ENCODE measurements around the gene SNX10.

Gene SNX10

GRCh38 chr7:26326211-26326610 lies 34.5 kb downstream of the SNX10 start:
- TF ChIP-seq CTCF (IDR thresholded peaks at IDR 0.05; ENCODE audit: extremely low read depth, missing control alignments), result no peak
- no peak for DNase-seq (ENCODE audit: low spot score)

DNA sequence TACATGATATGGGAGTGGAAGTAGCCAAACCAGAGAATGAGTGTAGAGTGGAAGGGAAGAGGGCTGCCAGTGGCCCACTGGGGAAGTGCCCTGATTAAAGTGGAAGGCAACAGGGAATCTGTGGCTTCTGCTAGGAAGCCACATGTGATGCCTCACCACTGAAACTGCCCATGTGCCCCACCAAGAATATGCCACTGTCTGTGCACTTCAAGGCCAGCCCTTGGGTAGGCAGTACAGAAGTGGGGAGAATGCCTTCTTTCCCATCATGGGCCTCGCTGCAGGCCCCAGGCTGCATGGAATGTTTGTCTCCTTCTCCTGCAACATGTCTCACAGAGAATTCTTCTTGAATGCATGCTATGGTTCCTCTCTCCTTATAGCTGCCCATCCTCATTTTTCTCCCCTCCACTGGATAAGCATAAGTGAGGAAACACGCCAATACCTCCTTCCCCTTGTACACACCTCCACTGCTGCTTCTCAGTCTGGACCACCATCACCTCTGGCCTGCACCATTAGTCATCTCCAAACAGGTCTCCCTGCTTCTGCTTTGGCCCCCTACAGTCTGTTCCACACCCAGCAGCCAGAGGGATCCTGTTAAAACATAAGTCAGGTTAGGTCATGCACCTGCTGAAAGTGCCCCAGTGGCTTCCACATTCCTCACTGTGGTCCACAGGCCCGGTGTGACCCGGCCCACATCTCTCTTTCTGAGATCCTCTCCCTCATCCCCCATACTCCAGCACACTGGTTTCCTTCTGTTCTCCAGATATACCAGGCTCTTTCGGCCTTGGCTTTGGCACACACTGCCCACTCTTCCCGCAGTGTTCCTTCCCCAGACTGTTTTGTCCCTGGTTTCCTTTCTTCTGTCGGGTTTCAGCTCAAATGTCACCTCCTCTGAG lies 37.1 kb downstream of the SNX10 start:
- no peak for TF ChIP-seq CTCF (IDR thresholded peaks at IDR 0.05; ENCODE audit: extremely low read depth, missing control alignments)
- no peak for DNase-seq (ENCODE audit: low spot score)

GRCh38 chr7:26329520-26330255 lies 38.0 kb downstream of the SNX10 start:
- peak; percentile 29 for DNase-seq (ENCODE audit: low spot score)
- TF ChIP-seq CTCF (IDR thresholded peaks at IDR 0.05; ENCODE audit: extremely low read depth, missing control alignments), result no peak

DNA sequence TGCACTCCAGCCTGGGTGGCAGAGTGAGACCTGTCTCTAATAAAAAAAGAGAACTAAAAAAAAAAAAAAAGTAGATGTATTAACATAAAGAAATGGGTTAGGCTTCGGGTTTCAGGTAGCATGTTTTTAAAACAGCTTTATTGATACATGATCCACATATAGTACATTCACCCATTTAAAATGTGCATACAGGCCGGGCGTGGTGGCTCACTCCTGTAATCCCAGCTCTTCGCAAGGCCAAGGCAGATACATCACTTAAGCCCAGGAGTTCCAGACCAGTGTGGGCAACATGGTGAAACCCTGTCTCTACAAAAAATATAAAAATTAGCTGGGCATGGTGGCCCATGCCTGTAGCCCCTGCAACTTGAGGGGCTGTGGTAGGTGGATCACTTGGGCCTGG lies 39.5 kb downstream of the SNX10 start:
- no peak for TF ChIP-seq CTCF (IDR thresholded peaks at IDR 0.05; ENCODE audit: extremely low read depth, missing control alignments)
- no peak for DNase-seq (ENCODE audit: low spot score)

GRCh38 chr7:26331789-26332188 lies 40.1 kb downstream of the SNX10 start:
- DNase-seq (ENCODE audit: low spot score), result no peak
- no peak for TF ChIP-seq CTCF (IDR thresholded peaks at IDR 0.05; ENCODE audit: extremely low read depth, missing control alignments)

- no peak for DNase-seq (ENCODE audit: low spot score)
- no peak for TF ChIP-seq CTCF (IDR thresholded peaks at IDR 0.05; ENCODE audit: extremely low read depth, missing control alignments)
Measured at GRCh38 chr7:26332698-26333097, 41.0 kb downstream of the SNX10 start.
